CD14-positive monocyte (primary cell): ENCODE results near the gene TBC1D10A. TPM values are rescaled to one million over a fixed set of nuclear protein-coding genes. Genes with fewer than 3 reads are reported as not detected.

Source experiments
- DNase-seq, 3 donors: peaks; one replicate each; pipeline ENCODE4 v3.0.0-alpha.2; 2011 to 2022
- H2AFZ ChIP-seq: 2 replicates; pipeline ENCODE4 v1.6.0; 2012; ENCODE audit warnings: mild to moderate bottlenecking, low read depth, low read length, inconsistent platforms; ENCODE audit not compliant: insufficient read depth, poor library complexity, severe bottlenecking
- H3K27ac ChIP-seq, 2 donors: 1 replicate in 1 of 2; 2 replicates in 1 of 2; pipeline ENCODE4 v1.5.1; 2012 to 2013; ENCODE audit warnings: low read length in 2 of 2, control low read depth in 1 of 2, inconsistent platforms in 1 of 2, low read depth in 1 of 2, mild to moderate bottlenecking in 1 of 2
- H3K27me3 ChIP-seq, 2 donors: one replicate each; pipeline versions ENCODE4 v1.6.0 to v1.6.1; 2011 to 2013; ENCODE audit warnings: low read length in 2 of 2; ENCODE audit not compliant: control insufficient read depth in 2 of 2, insufficient read depth in 2 of 2
- H3K36me3 ChIP-seq, 2 donors: replicated peaks in 1 of 2; 1 replicate in 1 of 2; 2 replicates in 1 of 2; pipeline versions ENCODE4 v1.5.1 to v1.6.1; 2012 to 2013; ENCODE audit warnings: low read length in 2 of 2, control low read depth in 1 of 2, inconsistent platforms in 1 of 2, mild to moderate bottlenecking in 1 of 2; ENCODE audit not compliant: insufficient read depth in 2 of 2, control insufficient read depth in 1 of 2
- H3K4me1 ChIP-seq, 2 donors: 1 replicate in 1 of 2; 2 replicates in 1 of 2; pipeline versions ENCODE4 v1.5.1 to v1.6.1; 2012 to 2013; ENCODE audit warnings: low read length in 2 of 2, control low read depth in 1 of 2, inconsistent platforms in 1 of 2, mild to moderate bottlenecking in 1 of 2, moderate library complexity in 1 of 2; ENCODE audit not compliant: insufficient read depth in 2 of 2, control insufficient read depth in 1 of 2
- H3K4me2 ChIP-seq: replicated peaks from 2 replicates; pipeline ENCODE3; 2012; ENCODE audit warnings: low read length, moderate library complexity, mild to moderate bottlenecking; ENCODE audit not compliant: poor library complexity, severe bottlenecking; ENCODE audit errors: extremely low read depth
- H3K4me3 ChIP-seq, 3 experiments: fragments of 200-600 bp in 1 of 3; sonication (generic) in 1 of 3; replicated peaks in 1 of 3; 1 replicate in 2 of 3; 2 replicates in 1 of 3; pipeline ENCODE4 v1.5.1; 2011 to 2013; ENCODE audit warnings: low read length in 3 of 3, mild to moderate bottlenecking in 3 of 3, control low read depth in 2 of 3, low read depth in 2 of 3, inconsistent platforms in 1 of 3, moderate library complexity in 1 of 3
- H3K79me2 ChIP-seq: 2 replicates; pipeline ENCODE4 v1.6.0; 2012; ENCODE audit warnings: mild to moderate bottlenecking, control low read depth, inconsistent platforms, low read length, moderate library complexity; ENCODE audit not compliant: insufficient read depth
- H3K9ac ChIP-seq: 2 replicates; pipeline ENCODE4 v1.6.0; 2017; ENCODE audit warnings: low read length, mild to moderate bottlenecking; ENCODE audit not compliant: insufficient read depth, poor library complexity, severe bottlenecking
- H3K9me3 ChIP-seq, 2 donors: replicated peaks in 1 of 2; 1 replicate in 1 of 2; 2 replicates in 1 of 2; pipeline versions ENCODE4 v1.5.1 to v1.6.1; 2012 to 2013; ENCODE audit warnings: low read length in 2 of 2, control low read depth in 1 of 2; ENCODE audit not compliant: control insufficient read depth in 1 of 2, insufficient read depth in 1 of 2
- H4K20me1 ChIP-seq: 2 replicates; pipeline ENCODE4 v1.6.0; 2012; ENCODE audit warnings: mild to moderate bottlenecking, low read length, control low read depth, moderate library complexity; ENCODE audit not compliant: insufficient read depth
- H3K27ac Mint-ChIP-seq, 7 donors: one replicate each; pipeline ENCODE4 v1.8.0; 2020; ENCODE audit warnings: mild to moderate bottlenecking in 7 of 7, mixed read lengths in 7 of 7, moderate library complexity in 6 of 7, inconsistent platforms in 2 of 7
- H3K27me3 Mint-ChIP-seq, 3 donors: one replicate each; pipeline ENCODE4 v1.8.0; 2021 to 2022; ENCODE audit warnings: low read depth in 3 of 3, mild to moderate bottlenecking in 3 of 3, mixed read lengths in 3 of 3, moderate library complexity in 3 of 3, inconsistent platforms in 1 of 3
- H3K36me3 Mint-ChIP-seq, 2 donors: one replicate each; pipeline ENCODE4 v1.8.0; 2020; ENCODE audit warnings: mixed read lengths in 2 of 2, inconsistent platforms in 1 of 2, mild to moderate bottlenecking in 1 of 2
- H3K4me1 Mint-ChIP-seq: one replicate; pipeline ENCODE4 v1.8.0; 2020; ENCODE audit warnings: mild to moderate bottlenecking, mixed read lengths
- H3K4me3 Mint-ChIP-seq, 2 donors: one replicate each; pipeline ENCODE4 v1.8.0; 2020; ENCODE audit warnings: mild to moderate bottlenecking in 2 of 2, mixed read lengths in 2 of 2, moderate library complexity in 1 of 2
- H3K9me3 Mint-ChIP-seq, 7 donors: one replicate each; pipeline ENCODE4 v1.8.0; 2020 to 2022; ENCODE audit warnings: mixed read lengths in 7 of 7, mild to moderate bottlenecking in 6 of 7, moderate library complexity in 6 of 7, inconsistent platforms in 2 of 7
- WGBS: methylation state at CpG from one replicate; pipeline ENCODE4 v1.1.5; 2013; ENCODE audit warnings: missing lambda C conversion rate; ENCODE audit not compliant: insufficient coverage; 5-methylcytosine and 5-hydroxymethylcytosine counted together
- intact Hi-C, 2 donors: fragments of 100-400 bp; cut with micrococcal nuclease; formaldehyde crosslinking; loops; one replicate each; pipeline versions ENCODE4 v1.15.0 to v1.15.1; 2023
- polyA plus RNA-seq, 3 donors: library from polyadenylated mRNA; depleted of rRNA in 1 of 3; unstranded in 2 of 3; stranded (reverse) in 1 of 3; fragments of 300-500 nt in 2 of 3; fragments of >200 nt in 1 of 3; fragmentation: Illumina TruSeq in 2 of 3; gene quantifications; 1 replicate in 2 of 3; 2 replicates in 1 of 3; pipeline ENCODE4 v1.2.3, GENCODE V29; 2012 to 2021
- TF ChIP-seq, protein P1 (sequence below): fragments of 200-600 bp; IDR thresholded peaks from one replicate; pipeline ENCODE4 v1.8.0; 2022; ENCODE audit warnings: antibody characterized with exemption, mild to moderate bottlenecking

Gene TBC1D10A
- polyA plus RNA-seq, 3 donors, result 13.4 to 38.3 (median 21.8) TPM

- no peaks in the 10 kb centered on the region for H3K27me3 ChIP-seq
- H4K20me1 ChIP-seq, result peaks cover 14% of the 10 kb centered on the region
- H3K9me3 ChIP-seq, result no peaks in the 10 kb centered on the region
- no peak overlapping the region for H3K4me2 ChIP-seq
- peaks cover 36 to 42% of the 10 kb centered on the region in 2 donors for H3K4me1 ChIP-seq
- H3K36me3 Mint-ChIP-seq, result peaks cover 29 to 41% of the 10 kb centered on the region in 2 donors
- TF ChIP-seq, protein P1, sequence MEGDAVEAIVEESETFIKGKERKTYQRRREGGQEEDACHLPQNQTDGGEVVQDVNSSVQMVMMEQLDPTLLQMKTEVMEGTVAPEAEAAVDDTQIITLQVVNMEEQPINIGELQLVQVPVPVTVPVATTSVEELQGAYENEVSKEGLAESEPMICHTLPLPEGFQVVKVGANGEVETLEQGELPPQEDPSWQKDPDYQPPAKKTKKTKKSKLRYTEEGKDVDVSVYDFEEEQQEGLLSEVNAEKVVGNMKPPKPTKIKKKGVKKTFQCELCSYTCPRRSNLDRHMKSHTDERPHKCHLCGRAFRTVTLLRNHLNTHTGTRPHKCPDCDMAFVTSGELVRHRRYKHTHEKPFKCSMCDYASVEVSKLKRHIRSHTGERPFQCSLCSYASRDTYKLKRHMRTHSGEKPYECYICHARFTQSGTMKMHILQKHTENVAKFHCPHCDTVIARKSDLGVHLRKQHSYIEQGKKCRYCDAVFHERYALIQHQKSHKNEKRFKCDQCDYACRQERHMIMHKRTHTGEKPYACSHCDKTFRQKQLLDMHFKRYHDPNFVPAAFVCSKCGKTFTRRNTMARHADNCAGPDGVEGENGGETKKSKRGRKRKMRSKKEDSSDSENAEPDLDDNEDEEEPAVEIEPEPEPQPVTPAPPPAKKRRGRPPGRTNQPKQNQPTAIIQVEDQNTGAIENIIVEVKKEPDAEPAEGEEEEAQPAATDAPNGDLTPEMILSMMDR, result no peak
- H2AFZ ChIP-seq, result no peak overlapping the region
- no peak overlapping the region for H3K4me3 Mint-ChIP-seq
- no peaks in the 10 kb centered on the region for H3K9me3 Mint-ChIP-seq
- no peaks in the 10 kb centered on the region for H3K27me3 Mint-ChIP-seq
- H3K27ac ChIP-seq, result no peak overlapping the region
- no peak overlapping the region for H3K4me3 ChIP-seq
- H3K9ac ChIP-seq, result no peak overlapping the region
- peak overlapping the region in 3 of 7 donors; percentile 73 to 79 (median 74) for H3K27ac Mint-ChIP-seq
- no peak for DNase-seq
- peaks cover 19 to 33% of the 10 kb centered on the region in 2 donors for H3K36me3 ChIP-seq
- peaks cover 41% of the 10 kb centered on the region for H3K4me1 Mint-ChIP-seq
- peaks cover 30% of the 10 kb centered on the region for H3K79me2 ChIP-seq
- intact Hi-C loops, result loop anchor here (5.0 kb wide), 2 partner anchors 36 to 41 kb away; partner anchors contain the start of gene CASTOR1 (in 1 of the 2)
- WGBS, result 83% methylated on average over 1 of the region's 5 CpGs
Measured at GRCh38 chr22:30327864-30328345, 1.2 kb upstream of the TBC1D10A start.

GRCh38 chr22:30326255-30326705 lies 461 bp downstream of the TBC1D10A start:
- Mint-ChIP-seq H3K4me3 (peak overlapping the region; percentile 88 to 91), H3K36me3 (peaks cover 22 to 34% of the 10 kb centered on the region in 2 donors), H3K9me3 (no peaks in the 10 kb centered on the region), H3K4me1 (peaks cover 52% of the 10 kb centered on the region), H3K27ac (peak overlapping the region; percentile 35 to 90 (median 68)), H3K27me3 (no peaks in the 10 kb centered on the region)
- TF ChIP-seq, protein P1, result no peak
- Histone ChIP-seq H3K36me3 (peaks cover 4 to 21% of the 10 kb centered on the region in 2 donors), H3K27ac (peak overlapping the region in 1 of 2 donors; percentile 64), H3K4me2 (peak overlapping the region; percentile 79), H3K4me3 (peak overlapping the region; percentile 60 to 88 (median 86)), H4K20me1 (peaks cover 7% of the 10 kb centered on the region), H3K4me1 (peaks cover 36 to 53% of the 10 kb centered on the region in 2 donors), H2AFZ (peak overlapping the region; percentile 67), H3K9ac (peak overlapping the region; percentile 70), H3K27me3 (no peaks in the 10 kb centered on the region), H3K9me3 (no peaks in the 10 kb centered on the region), H3K79me2 (peaks cover 46% of the 10 kb centered on the region)
- WGBS, result 0% methylated on average over 29 of the region's 34 CpGs
- intact Hi-C loops, result loop anchor here (5.0 kb wide), 2 partner anchors 34 to 39 kb away; partner anchors contain the start of gene CASTOR1 (in 1 of the 2)
- no peak for DNase-seq
